Ramos (cell line): ENCODE measurements around the gene TRAPPC8.
"Not testable (repeated sequence)": the region's sequence is repeated elsewhere in the genome, so short reads cannot be mapped to it uniquely, and the experiment has no call there.

Experiments used
- in situ Hi-C: fragments of 300-500 bp; cut with MboI; formaldehyde crosslinking; loops from one replicate; pipeline ENCODE4 v1.14.3; 2022; ENCODE audit warnings: low sequenced_read_pairs; ENCODE audit not compliant: unreplicated experiment

Gene TRAPPC8

DNA sequence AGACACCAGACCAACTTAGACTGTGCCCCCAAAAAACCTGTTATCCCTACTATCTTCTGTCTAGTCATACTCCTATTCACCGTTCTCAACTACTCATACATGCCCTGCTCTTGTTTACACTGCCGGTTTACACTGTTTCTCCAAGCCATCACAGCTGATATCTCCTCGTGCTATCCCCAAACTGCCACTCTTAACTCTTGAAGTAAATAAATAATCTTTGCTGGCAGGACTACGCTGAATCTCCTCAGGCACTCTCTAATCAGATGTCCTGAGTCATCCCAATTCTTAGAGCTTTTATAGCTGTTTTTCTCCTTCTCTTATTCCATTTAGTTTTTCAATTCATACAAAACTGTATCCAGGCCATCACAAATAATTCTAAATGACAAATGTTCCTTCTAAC is 133.9 kb downstream of the TRAPPC8 start:
- in situ Hi-C loops, result not testable (repeated sequence)

DNA sequence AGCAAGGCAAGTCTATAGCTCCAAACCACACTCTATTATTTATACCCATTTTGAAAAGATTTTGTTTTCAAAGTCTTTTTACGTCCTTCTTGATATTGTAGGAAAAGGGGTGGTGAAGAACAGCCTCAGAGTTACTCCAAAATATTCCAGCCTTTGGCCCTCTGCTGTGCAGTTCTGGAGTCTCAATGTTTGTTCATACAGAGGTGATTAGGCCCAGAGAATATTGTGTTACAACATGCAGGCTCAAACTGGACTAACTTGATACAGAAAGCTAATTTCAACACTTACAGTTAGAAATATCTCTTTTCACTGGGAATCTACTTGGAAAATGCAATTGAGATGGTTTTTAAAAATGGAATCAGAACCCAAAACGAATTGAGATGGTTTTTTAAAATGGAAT is 141.8 kb downstream of the TRAPPC8 start:
- in situ Hi-C loops, result no loop called here

DNA sequence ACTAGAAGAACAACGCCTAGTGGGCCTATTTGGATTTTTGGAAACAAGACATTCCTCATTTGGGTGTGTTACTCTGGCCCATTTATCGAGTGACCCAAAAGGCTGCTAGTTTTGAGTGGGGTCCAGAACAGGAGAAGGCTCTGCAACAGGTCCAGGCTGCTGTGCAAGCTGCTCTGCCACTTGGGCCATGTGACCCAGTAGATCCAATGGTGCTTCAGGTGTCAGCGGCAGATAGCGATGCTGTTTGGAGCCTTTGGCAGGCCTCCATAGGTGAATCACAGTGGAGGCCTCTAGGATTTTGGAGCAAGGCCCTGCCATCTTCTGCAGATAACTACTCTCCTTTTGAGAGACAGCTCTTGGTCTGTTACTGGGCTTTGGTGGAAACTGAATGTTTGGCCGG is 143.7 kb downstream of the TRAPPC8 start:
- in situ Hi-C loops, result not testable (repeated sequence)

DNA sequence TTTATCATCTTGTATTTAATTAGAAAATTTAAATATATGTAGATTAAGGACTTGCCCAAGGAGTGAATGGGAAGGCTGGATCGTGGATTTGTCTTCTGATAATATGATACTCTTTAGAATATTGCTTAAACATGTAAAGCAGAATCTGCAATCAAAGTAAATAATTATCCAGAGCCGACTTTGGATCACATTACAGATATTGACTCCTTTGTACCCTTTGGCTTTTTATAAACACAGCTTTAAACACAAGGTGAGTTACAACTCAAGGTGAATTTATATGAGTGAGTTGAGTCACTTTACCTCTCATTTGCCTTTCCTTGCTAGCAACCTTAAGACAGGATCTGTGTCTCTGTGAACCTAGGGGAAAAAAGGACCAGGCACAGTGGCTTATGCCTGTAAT is 144.5 kb downstream of the TRAPPC8 start:
- in situ Hi-C loops, result no loop called here

DNA sequence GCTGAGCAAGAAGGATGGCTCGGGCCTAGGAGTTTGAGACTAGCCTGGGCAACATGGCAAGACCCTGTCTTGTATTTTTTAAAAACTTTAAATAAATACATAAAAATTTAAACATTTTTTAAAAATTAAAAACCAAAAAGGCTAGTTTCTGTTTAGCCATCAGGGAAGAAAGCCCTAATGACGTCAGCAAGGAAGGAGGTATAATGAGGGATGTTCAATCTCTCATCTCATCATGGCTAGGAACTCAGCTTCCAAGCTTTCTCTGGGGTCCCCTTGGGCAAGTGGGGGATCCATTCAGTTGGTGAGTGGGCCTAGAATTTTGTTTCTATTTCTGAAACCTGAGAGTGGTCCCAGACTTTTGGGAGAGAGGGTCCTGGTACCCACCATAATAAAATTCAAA is 147.2 kb downstream of the TRAPPC8 start:
- in situ Hi-C loops, result no loop called here

DNA sequence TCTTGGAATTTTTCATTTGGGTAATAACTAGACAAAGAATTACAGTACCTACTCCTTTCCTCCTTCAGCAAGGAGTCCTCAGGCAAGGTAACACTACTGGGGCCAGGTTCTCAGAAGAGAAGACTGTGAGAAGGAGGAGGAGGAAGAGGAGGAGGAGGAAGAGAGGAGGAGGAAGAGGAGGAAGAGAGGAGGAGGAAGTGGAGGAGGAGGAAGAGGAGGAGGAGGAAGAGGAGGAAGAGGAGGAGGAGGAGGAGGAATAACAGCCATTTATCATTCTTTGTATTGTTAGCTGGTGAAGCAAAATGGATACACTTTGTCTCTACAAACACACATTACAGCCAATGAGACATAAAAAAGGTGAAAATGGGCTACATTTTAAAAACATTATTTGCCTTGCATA is 149.4 kb downstream of the TRAPPC8 start:
- in situ Hi-C loops, result no loop called here

DNA sequence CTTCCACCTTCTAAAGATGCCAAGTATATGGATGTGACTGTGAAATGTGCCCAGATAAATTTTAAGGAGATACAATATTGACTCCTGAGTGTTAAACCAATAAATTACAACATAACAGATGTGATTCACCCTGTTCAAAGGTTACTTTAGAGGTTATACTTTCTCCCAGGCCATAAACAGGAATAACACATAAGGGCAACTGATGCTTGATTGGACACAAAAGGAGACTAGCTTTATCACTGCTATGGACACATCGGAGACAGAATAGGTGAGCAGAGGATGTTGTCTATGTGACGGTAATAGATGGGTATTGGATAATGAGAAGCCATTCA is 150.4 kb downstream of the TRAPPC8 start:
- in situ Hi-C loops, result no loop called here

DNA sequence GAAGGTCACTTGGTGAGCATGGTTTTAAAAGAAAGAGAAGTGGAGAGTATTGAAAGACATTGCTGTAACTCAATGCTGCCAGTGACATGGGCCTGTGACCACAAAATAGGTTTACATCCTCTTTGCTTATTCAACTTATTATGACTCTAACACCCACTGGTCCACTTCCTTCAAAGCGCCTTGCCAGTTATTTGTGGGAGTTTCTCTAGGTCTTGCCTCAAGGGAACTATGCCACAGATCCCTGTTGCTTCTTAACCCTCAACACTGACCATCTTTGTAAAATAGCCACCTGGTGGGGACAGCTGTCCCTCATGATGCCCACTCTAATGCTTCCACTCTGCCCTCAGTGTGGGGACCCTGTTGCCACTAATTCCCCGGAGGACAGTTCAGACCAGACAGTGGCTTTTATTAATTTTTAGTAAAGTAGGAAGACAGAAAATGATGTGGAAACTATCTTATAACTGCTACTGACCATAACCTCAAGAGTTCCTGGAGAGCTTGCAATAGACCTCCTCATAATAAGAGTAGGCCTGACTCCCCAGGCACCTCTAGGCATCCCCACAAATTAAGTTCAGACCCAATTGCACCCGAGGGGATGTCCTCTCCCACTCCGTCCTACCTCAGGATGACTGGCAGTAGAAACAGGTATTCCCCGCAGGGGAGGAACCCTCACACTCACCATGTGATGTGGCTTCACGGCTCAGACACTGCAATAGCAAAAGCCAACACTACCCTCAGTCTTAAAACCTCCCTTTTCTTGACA is 150.9 kb downstream of the TRAPPC8 start:
- in situ Hi-C loops, result no loop called here

DNA sequence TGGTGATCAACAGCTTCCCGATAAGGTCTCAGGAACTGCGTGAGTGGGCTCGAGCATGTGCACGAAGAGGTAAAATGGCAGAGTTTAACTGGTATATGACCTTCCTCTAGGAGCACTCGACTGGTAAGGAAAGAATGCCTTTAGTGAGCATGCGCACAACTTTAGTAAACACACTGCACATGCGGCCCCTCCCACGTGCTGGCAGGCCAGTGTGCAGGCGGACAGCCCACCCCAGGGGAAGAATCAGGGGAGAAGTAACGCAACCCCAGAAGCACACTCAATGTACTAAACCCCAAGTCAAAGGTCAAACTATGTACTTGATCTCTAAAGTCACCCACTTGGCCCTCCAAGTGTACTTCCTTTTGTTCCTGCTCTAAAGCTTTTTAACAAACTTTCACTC is 153.5 kb downstream of the TRAPPC8 start:
- in situ Hi-C loops, result no loop called here

DNA sequence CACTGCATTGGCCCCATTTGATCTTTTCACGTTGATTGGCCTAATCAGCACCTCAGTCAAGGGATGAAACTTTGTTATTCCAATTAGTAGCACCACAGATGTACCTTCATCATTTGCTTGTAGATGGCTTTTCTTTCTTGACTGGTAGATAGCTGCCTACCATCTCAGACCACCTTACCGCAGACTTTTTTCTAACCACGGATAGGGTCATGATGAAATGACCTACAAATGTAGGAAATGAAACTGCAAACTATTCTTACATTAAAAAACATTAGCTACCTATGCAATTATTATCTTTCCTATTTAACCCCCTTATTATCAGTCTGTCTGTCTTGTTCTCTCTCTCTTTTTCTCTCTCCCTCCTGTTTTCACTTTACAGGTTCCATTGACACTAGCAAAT is 159.9 kb downstream of the TRAPPC8 start:
- in situ Hi-C loops, result no loop called here
